ENCODE results near the gene RASGRP2.

GRCh38 chr11:64744544-64745188 lies 724 bp upstream of the RASGRP2 start:
- TF ChIP-seq FOXP2 (optimal IDR thresholded peaks at IDR 0.05; ENCODE audit: control extremely low read depth, extremely low read length, insufficient read depth) (no peak), EZH2 (IDR thresholded peaks at IDR 0.05) (no peak)
